Glomerular endothelial cell (primary cell): ENCODE results near the gene CCDC57. TPM values are rescaled to one million over a fixed set of nuclear protein-coding genes. Genes with fewer than 3 reads are reported as not detected.

Experiments
- DNase-seq: peaks from one replicate; pipeline ENCODE4 v3.0.0-alpha.2; 2011; ENCODE audit warnings: low read depth, low spot score; ENCODE audit errors: extremely low read depth
- total RNA-seq: library from RNA; depleted of rRNA; stranded (reverse); fragments of >200 nt; gene quantifications from 2 replicates; pipeline ENCODE4 v1.2.3, GENCODE V29; 2015

The CCDC57 gene
- total RNA-seq, 1 donor from 2014 or later, result 23.8 TPM

DNA sequence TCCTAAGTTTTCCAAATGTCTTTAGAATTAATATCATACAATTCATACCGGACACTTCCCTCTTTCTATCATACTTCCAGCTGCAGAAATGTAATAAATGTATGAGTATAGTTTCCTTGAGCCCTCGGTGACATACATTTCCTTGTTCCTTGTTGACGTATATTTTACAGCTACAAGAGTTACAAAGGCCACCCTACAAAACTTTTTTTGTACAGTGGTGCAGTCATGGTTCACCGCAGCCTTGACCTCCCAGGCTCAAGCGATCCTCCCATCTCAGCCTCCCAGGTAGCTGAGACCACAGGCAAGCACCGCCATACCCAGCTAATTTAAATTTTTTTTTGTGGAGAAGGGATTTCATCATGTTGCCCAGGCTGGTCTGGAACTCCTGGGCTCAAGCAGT, 139.8 kb downstream of the CCDC57 start:
- DNase-seq, result no peak

DNA sequence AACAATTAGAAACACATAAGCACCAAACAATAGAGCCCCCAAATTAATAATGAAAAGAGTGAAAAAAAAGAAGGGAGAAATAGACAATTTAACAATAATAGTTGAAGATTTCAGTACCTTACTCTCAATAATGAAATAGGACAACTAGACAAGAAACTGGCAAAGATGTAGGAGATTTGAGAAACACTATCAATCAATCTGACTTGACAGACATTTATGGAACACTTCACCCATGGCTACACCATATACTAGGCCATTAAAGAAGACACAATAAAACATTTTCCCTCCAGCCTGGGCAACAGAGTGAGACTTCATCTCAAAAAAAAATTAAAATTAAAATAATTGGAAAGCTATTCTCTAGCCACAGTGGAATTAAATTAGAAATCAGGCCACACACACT, 142.0 kb downstream of the CCDC57 start:
- no peak for DNase-seq

DNA sequence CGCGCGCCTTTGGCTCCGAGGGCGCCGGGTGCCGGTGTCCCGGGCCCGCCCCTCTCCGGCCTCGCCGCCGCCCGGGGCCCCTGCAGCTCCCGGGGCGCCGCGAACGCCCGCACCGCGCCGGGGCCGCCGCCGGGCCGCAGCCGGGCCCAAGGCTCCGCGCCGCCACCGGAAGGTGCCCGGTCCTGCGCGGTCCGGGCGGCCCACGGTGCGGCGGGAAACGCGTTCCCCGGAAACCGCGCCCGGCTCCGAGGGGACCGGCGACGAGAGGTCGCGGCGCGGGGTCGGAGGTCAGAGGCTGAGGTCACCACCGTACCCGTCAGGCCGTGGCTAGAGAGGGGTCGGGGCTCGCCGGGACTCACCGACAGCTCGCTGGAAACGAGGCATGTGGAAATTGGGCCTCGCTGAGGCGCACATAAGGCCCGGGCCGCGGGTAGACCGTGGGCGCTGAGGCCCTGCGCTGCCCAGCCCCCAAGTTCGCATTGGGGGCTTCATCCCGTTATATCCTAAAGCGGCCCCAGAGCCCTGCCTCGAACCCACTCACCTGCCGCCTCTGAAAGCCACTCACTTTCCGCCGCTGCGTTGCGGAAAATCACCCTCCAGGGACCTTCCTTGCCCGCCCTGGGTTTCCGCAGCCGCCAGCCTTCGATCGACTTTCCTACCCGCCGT, 146.9 kb downstream of the CCDC57 start, which contains the start of gene DUS1L:
DUS1L (minus strand) TSS at position 167 of the 666 bp plus-strand sequence. CDS start 745 bp downstream, outside the sequence.
- no peak for DNase-seq

DNA sequence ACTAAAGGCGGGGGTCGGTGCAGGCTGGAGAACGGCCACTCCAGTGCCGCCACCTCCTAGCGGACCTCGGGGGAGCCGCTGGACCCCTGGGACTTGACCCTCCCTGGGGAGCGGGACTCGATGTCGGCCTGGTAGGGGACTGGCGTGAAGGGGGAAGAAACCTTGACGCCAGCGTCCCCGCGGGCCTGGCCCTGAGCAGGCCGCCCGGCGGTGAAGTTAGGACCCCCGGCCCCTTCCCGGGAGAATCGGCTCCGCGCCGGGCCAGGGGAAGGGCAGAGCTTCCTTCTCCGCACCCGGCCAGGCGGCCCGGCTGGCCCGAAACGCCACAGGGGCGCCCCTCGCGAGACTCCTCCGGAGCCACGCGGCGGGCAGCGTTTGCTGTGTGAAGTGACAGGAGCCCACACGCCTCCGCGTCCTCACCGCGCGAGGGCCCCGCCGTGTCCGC, 147.4 kb downstream of the CCDC57 start:
- no peak for DNase-seq

DNA sequence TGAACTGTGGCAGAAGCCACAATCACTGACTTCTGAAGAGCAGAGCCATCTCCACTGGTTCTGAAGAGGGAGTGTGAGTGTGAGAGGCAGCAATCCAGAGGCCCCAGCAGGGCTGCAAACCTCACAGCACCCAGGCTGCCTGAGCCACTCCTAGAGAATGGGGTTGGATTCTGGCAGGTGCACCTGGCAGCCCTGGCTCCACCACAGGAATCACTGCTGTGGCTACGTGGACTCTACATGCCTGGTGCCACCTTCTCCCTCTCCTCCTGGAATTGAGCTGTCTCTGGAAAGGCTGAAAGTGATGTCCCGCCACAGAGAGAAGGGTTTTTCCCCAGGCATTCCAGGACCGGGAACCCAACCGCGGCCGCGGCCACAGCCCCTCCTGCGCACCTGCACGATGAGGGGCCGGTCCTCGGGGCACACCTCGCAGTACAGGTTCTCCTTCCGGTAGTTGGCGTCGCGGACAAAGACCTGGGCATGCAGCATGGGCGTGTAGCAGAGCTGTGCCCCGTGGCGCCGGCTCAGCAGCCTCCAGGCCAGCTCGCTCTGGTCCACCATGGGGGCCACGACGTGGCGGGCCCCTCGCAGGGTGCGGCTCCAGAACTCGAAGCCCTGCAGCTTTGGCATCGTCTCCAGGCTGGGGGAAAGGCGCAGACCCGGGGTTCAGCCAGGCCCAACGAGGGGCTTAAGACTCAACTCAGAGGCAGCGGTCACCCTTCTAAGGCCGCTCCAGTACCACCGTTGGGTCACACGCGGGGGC, 148.0 kb downstream of the CCDC57 start:
- DNase-seq, result no peak

DNA sequence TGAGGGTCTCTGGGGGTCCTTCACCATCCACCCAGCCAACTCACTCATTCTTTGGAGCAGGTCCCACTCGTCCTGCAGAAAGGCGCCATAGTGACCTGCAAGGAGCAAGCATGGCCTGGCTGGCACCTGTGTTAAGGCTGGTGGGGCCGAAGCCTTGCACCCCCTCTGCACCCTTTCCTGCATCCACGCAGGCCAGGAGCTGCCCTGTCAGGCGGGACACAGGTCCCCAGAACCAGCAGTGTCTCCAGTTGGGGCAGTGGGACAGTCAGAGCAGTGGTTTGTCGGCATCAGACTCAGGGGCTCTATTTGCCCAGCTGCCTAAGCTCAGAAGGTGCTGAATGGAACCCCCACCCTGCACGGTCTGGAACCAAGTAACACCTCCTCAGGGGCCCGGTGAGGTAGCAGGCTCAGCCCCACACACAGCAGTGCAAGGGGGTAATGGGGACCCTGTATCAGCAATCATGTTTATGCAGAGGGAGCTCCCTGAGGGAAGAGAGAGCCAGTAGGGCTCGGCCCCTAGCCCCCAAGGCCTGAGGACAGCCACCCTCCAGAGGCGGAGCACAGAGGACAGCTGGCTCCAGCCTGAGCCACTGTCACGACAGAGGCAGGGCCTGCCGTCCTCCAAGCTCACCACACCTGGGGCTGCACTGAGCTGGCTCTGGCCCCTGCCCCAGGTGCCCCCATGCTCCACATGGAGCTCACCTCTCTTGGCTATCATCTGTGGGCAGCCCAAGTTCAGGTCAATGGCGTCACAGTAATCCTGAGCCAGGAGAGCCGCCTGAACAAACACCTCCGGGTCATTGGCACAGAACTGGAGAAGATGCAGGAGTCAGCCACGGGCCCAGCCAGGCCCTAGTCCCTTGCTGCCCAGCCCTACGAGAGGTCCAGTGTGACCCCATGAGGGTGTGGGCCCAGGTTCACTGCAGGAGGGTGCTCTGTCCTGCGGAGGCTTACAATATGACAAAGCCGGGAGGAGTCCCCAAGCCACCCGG, 148.9 kb downstream of the CCDC57 start:
- no peak for DNase-seq

DNA sequence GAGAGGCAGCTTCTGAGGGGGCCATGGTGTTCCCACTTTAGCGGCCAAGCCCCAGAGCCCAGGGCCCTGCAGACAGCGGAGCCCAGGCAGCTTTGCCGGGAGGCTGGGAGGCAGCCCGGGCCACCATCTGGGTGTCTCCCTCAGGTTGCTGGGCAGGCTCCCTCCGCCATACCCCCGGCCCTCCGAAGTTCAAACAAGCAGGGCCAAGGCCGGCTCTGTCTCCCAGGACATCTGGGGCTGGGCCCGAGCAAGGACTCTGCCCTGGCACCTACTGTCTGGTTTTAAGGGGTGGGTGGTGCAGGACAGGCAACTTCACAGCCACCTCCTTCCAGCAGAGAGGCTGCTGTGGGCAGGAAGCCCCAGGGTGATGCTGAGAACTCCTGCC, 149.7 kb downstream of the CCDC57 start:
- no peak for DNase-seq

DNA sequence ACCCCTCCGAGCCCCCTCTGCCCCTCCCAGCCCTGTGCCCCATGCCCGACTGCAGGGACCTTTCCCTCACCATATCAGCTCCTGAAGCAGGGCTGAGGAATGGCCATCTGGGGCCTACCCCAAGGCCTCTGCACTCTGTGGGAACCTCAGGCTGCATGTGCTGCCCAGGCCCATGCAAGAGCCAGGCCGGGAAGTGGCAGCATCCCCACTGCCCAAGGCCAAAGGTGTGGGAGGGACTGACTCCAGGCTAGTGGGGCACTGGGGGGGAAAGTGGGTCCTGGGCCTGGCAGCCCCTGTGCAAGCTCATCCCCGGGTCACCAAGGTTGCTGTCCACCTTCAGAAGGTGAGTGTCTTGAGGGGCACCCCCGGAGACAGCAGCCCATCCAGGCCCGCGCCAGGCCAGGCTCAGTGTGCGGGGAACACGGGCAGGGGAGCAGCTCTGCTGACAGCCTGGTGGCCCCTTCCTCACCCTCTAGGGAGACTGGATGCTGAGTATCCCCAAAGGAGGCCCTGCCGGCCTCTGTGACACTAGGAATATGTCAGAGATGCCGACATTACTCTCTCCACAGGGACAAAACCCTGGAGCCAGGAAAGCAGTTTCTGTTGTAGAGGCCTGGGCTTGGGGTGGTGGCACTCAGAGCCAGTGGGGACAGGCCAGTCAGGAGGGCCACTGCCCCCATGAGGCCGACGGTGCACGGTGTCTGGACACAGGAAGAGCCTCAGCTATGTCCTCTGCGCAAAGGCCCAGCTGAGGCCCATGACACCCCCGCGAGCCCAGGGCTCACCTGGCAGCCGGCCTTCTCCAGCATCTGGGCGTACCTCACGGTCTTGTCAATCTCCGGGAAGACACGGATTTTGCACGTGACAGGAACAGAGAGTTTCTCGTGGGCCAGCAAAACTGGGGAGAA, 150.3 kb downstream of the CCDC57 start:
- DNase-seq, result no peak

DNA sequence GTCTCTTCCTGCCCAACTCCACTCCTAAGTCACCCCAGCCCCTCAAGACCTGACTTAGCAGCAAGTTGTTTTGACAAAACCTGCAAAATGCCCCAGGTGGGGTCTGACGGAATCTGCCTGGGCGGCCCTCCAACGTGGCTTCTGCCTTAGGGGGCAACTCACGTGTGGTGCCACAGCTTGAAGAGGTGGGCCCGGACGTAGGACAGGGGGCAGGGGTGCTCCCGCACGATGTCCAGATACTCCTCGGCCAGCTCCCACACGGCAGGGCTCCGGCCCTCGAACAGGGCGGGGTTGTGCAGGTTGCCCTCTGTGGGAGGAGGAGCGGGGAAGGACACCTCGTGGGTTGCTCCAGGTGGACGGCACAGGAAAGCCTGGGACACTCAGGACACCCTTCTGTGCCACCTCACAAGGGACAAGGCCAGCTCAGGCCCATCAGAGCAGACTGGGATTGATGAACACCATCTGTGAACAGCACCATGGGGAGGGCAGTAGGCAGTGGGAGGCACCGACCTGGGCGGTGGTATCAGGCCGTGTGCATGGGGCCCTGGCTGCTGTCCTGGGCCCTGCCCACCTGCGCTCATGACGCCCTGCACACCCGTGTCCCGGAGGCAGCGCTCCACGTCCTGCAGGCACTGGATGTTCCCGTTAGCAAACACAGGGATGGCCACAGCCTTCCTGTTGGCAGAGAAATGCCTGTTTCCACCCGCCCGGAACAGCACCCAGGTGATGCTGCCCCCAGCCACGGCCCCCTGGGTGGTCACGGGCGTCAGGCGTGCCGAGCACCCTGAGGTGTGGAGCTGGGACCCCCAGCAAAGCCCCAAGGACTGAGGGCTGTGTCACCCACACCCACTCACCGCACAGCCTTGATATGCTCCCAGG, 151.4 kb downstream of the CCDC57 start:
- DNase-seq, result no peak

DNA sequence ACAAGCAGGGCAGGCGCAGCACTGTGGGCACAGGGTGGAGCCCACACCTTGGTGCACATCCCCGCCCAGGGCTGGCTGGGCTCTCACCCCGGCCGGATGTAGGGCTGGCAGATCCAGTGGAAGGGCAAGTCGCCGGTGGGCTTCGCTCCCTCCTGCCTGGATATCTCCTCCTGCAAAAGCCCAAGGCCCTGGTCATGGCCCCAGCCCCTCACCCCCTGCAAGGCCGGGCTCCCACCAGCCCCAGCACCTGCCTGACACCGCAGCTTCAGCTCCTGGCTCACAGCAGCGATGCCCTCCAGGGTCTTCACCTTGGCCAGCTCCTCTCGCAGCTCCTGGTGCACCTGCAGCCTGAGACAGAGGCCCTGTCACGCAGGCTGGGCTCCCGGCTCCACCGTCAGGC, 152.0 kb downstream of the CCDC57 start:
- no peak for DNase-seq

DNA sequence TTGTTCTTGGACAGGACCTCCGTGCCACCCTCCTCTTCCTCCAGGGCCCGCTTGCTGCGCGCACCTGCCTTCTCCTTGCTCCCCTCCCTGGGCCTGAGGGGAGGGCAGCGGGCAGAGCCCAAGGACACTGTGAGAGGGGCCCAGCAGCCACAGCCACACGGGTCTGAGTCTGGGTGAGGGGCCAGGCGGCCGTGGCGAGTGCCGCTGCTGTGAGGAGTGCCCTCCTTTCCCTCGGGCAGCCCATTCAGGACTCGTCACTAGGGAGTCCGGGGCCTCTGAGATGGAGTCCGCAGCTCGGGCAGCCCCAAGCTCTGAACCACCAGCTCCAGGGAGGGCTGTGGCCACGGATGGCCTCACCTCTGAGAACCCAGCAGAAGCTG, 152.7 kb downstream of the CCDC57 start:
- no peak for DNase-seq

DNA sequence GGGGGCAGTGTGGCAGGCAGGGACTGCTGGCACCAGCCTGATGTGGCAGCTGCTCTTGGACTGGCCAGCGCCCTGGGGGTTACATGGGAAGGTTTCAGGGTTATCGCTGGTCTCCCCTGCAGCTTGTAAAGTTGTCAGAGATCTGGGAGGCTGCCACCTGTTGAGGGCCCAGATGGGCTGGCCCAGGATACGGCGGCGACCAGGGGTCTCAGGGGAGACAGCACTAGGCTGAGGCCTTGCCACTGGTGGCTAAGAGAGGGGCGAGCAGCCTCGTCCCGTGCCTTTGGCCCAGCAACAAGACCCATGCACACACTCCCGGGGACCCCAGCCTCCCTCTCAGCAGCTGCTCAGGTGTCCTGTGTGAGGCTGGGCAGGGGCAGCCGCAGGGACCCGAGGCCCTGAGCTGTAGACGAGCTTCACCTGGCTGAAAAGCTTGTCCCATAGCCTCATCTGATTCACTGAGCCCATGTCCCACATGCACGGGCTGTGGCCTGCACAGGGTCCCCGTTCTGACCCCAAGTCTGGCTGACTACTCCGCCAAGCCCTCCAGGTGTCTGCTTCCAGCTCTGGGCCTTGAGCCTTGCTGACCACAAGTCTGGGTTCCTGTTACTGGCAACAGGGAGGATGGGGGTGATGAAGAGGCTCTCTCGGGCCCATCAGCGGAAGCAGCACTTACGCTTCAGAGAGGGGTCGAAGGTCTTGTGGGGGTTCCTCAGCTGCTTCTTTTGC, 153.2 kb downstream of the CCDC57 start:
- no peak for DNase-seq

DNA sequence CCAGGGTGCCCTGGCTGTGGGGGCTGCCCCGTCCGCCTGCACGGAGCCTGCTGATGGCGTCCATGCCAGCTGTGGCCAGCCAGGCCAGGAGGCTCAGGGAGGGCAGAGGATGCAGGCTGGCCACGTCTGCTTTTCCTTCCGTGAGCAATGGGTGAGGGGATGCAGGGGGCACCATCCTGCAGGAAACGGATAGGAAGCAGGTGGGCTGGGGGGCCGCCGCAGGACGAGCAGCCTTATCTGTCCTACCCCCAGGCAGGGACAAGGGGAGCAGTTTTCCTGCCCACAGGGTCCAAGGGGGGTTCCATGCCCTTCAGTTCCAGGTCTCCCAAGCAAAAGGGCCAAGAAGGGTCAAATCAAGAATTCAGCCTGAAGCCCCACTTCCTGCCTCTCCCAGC, 153.8 kb downstream of the CCDC57 start:
- DNase-seq, result no peak

DNA sequence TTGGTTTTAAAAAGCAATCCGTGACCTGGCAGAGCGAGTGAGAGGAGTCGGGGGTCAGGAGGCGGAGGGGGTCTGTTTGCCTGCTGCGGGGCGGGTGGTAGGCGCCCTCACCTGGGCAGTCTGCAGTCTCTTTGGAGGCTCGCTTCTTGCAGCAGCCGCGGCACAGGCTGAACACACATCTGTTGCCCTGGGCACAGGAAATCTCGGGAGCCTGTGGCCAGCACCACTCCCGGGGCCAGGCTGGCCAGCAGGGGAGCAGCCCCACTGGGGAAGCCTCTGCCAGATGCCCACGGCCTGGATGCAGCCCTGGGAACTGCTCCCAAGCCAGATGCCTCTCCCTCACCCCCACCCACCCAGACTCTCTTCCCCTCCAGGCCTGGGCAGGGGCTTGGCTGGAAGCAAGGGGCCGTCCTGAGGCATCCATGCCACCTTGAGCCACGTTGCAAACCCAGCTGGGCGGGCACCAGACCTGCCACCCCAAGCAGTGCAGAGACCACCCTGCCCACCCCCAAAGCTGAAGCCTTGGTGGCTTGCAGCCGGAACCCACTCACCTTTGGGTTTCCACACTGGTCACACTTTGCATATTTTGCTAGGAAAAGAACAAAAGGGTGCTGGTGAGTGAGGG, 154.3 kb downstream of the CCDC57 start:
- DNase-seq, result no peak

DNA sequence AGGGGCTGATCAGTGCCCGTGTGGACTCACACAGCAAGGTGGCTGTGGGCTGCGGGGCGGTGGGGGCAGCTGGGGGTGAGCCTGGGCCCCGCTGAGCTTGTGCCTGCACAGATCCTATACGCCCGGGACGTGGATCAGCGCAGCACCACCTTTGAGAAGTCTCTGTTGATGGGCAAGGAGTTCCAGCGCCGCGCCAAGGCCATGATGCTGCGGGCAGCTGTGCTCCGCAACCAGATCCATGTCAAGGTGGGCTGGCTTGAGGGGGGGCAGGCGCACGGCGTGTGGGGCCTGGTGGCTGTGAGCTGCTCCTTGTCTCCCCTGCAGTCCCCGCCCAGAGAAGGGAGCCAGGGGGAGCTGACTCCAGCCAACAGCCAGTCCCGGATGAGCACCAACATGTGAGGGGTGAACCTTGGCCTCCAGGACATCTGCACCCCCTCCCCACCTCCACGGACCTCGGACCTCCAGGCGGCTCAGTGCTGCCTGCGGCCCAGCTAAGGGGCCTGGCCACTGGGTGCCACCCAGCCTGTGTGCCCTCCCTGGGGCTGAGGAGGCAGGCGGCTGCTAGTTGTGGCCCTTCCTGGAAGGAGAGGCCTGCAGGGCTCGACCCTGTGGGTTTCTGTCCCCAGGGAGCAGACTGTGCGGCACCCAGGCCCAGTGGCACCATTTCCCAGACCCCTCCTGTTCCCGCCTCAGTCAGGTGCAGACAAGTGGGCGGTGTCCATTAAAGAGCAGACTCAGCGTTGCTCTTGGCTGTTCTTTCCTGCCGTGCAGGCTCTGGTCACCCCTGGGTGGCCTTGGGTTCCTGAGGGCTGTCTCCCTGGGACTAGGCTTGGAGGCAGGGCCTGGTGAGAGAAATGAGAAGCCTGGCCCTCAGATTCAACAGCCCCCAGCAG, 155.7 kb downstream of the CCDC57 start:
- no peak for DNase-seq

DNA sequence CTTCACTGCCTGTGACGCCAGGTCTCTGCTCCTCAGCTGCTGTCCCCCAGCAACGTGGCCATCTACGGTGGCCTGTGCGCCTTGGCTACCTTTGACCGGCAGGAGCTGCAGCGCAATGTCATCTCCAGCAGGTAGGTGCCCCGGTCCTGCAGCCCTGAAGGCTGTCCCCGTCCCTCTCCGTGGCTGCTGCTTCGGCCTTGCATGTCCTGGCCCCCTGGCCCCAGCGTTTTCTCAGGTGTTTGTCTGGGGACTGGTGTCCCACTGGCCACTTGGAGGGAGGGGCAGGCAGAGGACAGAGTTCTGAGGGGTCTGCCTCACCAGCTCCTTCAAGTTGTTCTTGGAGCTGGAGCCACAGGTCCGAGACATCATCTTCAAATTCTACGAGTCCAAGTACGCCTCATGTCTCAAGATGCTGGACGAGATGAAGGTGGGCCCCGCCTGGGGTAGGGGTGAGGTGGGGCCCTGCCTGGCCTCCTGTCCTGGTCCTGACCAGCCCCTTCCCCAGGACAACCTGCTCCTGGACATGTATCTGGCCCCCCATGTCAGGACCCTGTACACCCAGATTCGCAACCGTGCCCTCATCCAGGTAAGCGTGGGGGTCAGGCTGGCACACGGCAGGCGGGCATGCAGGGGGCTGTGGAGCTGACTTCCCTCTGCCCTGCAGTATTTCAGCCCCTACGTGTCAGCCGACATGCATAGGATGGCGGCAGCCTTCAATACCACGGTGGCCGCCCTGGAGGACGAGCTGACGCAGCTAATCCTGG, 156.5 kb downstream of the CCDC57 start:
- DNase-seq, result no peak
